OCI-LY7 (cell line): Measurements from ENCODE around the gene STAT5A. TPM values are rescaled to one million over a fixed set of nuclear protein-coding genes. Genes with fewer than 3 reads are reported as not detected.

Experiments used
- BruUV-seq: library from RNA; stranded (reverse); fragments of 400-500 nt; replicated peaks from 2 replicates; lab custom pipeline; 2021; lab: Mats Ljungman, UMichigan
- CTCF ChIA-PET: fragments of 300-600 bp; sonication (Branson Sonifier 250); formaldehyde crosslinking; loops from one replicate; lab custom pipeline; 2022; ENCODE audit warnings: antibody characterized with exemption; ENCODE audit not compliant: unreplicated experiment; lab: Charles Lee
- POLR2A ChIA-PET: fragments of 300-600 bp; sonication (Branson Sonifier 250); formaldehyde crosslinking; loops from one replicate; lab custom pipeline; 2022; ENCODE audit warnings: antibody characterized with exemption; lab: Charles Lee
- DNase-seq: peaks from one replicate; pipeline ENCODE4 v3.0.0-alpha.2; 2015; ENCODE audit warnings: low spot score
- H2AFZ ChIP-seq: fragments of 200-600 bp; sonication (generic), shearing (Covaris generic); 2 replicates; pipeline ENCODE4 v1.6.1; 2014; ENCODE audit warnings: mild to moderate bottlenecking, antibody characterized with exemption, low read length, moderate library complexity
- H3K27ac ChIP-seq: fragments of 200-600 bp; sonication (generic); 2 replicates; pipeline ENCODE4 v1.5.1; 2014; ENCODE audit warnings: mixed run types, low read depth, mild to moderate bottlenecking, moderate library complexity, low read length, inconsistent platforms; ENCODE audit not compliant: poor library complexity, severe bottlenecking
- H3K36me3 ChIP-seq: fragments of 200-600 bp; sonication (generic); 2 replicates; pipeline ENCODE4 v1.6.1; 2014; ENCODE audit warnings: mild to moderate bottlenecking, antibody characterized with exemption, low read length, moderate library complexity, mixed read lengths; ENCODE audit not compliant: insufficient read depth
- H3K4me1 ChIP-seq: fragments of 200-600 bp; sonication (generic); 2 replicates; pipeline ENCODE4 v1.5.1; 2014; ENCODE audit warnings: mild to moderate bottlenecking, low read length; ENCODE audit not compliant: insufficient read depth, poor library complexity, severe bottlenecking
- H3K4me2 ChIP-seq: fragments of 200-600 bp; sonication (generic); 2 replicates; pipeline ENCODE4 v1.6.1; 2014; ENCODE audit warnings: mild to moderate bottlenecking, low read length
- H3K4me3 ChIP-seq: fragments of 200-600 bp; sonication (generic); 2 replicates; pipeline ENCODE4 v1.5.1; 2014; ENCODE audit warnings: mild to moderate bottlenecking, low read depth, low read length; ENCODE audit not compliant: poor library complexity, severe bottlenecking
- H3K79me2 ChIP-seq: fragments of 200-600 bp; sonication (generic); 2 replicates; pipeline ENCODE4 v1.6.1; 2016; ENCODE audit warnings: low read depth, mild to moderate bottlenecking, low read length, moderate library complexity, mixed read lengths; ENCODE audit not compliant: insufficient read depth
- H3K9me2 ChIP-seq: fragments of 200-600 bp; sonication (generic); 2 replicates; pipeline ENCODE4 v1.6.1; 2016; ENCODE audit warnings: mild to moderate bottlenecking, low read length, mixed read lengths; ENCODE audit not compliant: insufficient read depth
- H3K9me3 ChIP-seq: fragments of 200-600 bp; sonication (generic); 2 replicates; pipeline ENCODE4 v1.6.1; 2014; ENCODE audit warnings: mild to moderate bottlenecking, mixed run types, low read length, mixed read lengths
- H4K20me1 ChIP-seq: fragments of 200-600 bp; sonication (generic); 2 replicates; pipeline ENCODE4 v1.6.1; 2014; ENCODE audit warnings: mild to moderate bottlenecking, antibody characterized with exemption, low read length, moderate library complexity, mixed read lengths; ENCODE audit not compliant: insufficient read depth
- EZH2phosphoT487 ChIP-seq: fragments of 200-600 bp; sonication (generic); IDR thresholded peaks from 2 replicates; pipeline ENCODE4 v1.6.1; 2018; ENCODE audit warnings: low read depth, borderline replicate concordance, mild to moderate bottlenecking, mixed run types, antibody characterized with exemption, low read length, moderate library complexity, mixed read lengths
- intact Hi-C: fragments of 100-400 bp; cut with micrococcal nuclease; formaldehyde crosslinking; loops from one replicate; pipeline ENCODE4 v1.10.0; 2022; ENCODE audit not compliant: unreplicated experiment
- total RNA-seq, 2 experiments: library from RNA; depleted of rRNA in 1 of 2; stranded (reverse); fragments of >200 nt in 1 of 2; shearing (Covaris generic) in 1 of 2; gene quantifications; 2 replicates each; pipeline ENCODE4 v1.2.3, GENCODE V29; 2014 to 2022
- TF ChIP-seq, protein P1 (sequence below): fragments of 200-600 bp; sonication (generic); conservative IDR thresholded peaks from 2 replicates; pipeline ENCODE4 v1.5.1; 2014; ENCODE audit warnings: mild to moderate bottlenecking, antibody characterized with exemption, low read length, moderate library complexity, mixed read lengths

The STAT5A gene
- total RNA-seq, 2 experiments from 2014 or later: 1.9 to 7.9 TPM

DNA sequence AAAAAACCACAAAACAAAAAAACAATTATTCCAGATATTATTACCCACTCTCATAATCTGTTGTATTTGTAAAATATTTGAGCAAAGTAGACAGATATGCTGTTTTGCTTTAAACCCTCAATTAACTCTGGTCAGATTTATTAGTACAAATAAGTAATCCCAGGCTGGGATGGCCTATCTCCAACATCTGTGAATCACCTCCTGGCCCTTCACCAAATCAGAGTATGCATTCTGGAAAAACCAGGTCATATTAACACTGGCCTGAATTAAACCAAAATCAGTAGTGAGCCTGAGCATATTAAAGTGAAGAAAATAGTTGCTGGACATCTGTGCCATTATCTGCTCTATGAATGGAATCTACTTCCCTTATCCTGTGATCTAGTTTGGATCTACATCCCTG lies 58.9 kb downstream of the STAT5A start:
- no peaks in the 10 kb centered on the region for H3K9me2 ChIP-seq
- no peak overlapping the region for H2AFZ ChIP-seq
- H3K4me3 ChIP-seq: no peak overlapping the region
- H4K20me1 ChIP-seq: no peaks in the 10 kb centered on the region
- BruUV-seq: no TSS peak
- no peaks in the 10 kb centered on the region for H3K79me2 ChIP-seq
- H3K27ac ChIP-seq: no peak overlapping the region
- TF ChIP-seq EZH2phosphoT487: no peak
- TF ChIP-seq, protein P1, sequence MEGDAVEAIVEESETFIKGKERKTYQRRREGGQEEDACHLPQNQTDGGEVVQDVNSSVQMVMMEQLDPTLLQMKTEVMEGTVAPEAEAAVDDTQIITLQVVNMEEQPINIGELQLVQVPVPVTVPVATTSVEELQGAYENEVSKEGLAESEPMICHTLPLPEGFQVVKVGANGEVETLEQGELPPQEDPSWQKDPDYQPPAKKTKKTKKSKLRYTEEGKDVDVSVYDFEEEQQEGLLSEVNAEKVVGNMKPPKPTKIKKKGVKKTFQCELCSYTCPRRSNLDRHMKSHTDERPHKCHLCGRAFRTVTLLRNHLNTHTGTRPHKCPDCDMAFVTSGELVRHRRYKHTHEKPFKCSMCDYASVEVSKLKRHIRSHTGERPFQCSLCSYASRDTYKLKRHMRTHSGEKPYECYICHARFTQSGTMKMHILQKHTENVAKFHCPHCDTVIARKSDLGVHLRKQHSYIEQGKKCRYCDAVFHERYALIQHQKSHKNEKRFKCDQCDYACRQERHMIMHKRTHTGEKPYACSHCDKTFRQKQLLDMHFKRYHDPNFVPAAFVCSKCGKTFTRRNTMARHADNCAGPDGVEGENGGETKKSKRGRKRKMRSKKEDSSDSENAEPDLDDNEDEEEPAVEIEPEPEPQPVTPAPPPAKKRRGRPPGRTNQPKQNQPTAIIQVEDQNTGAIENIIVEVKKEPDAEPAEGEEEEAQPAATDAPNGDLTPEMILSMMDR: no peak
- ChIA-PET CTCF (no interaction called here), POLR2A (no interaction called here)
- intact Hi-C loops: no loop called here
- peaks cover 13% of the 10 kb centered on the region for H3K36me3 ChIP-seq
- DNase-seq: no peak
- H3K4me1 ChIP-seq: no peaks in the 10 kb centered on the region
- H3K9me3 ChIP-seq: no peaks in the 10 kb centered on the region
- H3K4me2 ChIP-seq: no peak overlapping the region

DNA sequence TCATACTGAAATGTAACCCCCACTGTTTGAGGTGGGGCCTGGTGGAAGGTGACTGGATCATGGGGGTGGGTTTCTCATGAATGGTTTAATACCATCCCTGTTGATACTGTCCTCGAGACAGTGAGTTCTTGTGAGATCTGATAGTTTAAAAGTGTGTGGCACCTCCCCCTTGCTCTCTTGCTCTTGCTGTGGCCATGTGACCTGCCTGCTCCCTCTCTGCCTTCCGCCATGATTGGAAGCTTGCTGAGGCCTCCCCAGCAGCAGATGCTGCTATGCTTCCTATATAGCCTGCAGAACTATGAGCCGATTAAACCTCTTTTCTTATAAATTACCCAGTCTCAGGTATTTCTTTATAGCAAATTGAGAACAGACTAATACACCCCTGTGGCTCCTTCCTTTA lies 59.3 kb downstream of the STAT5A start:
- DNase-seq: no peak
- CTCF ChIA-PET: no interaction called here
- Histone ChIP-seq H2AFZ (no peak overlapping the region), H3K9me2 (no peaks in the 10 kb centered on the region), H3K9me3 (no peaks in the 10 kb centered on the region), H3K4me3 (no peak overlapping the region), H4K20me1 (no peaks in the 10 kb centered on the region), H3K79me2 (no peaks in the 10 kb centered on the region), H3K4me2 (no peak overlapping the region), H3K27ac (no peak overlapping the region), H3K36me3 (peaks cover 12% of the 10 kb centered on the region), H3K4me1 (no peaks in the 10 kb centered on the region)
- no TSS peak for BruUV-seq
- TF ChIP-seq, protein P1: no peak
- no peak for TF ChIP-seq EZH2phosphoT487
- intact Hi-C loops: no loop called here
- POLR2A ChIA-PET: interaction anchor here (0.5 to 0.7 kb wide), 3 partner anchors 11 to 250 kb away, joined by 3 to 4 read pairs (median 4); no protein-coding TSS in a partner anchor

DNA sequence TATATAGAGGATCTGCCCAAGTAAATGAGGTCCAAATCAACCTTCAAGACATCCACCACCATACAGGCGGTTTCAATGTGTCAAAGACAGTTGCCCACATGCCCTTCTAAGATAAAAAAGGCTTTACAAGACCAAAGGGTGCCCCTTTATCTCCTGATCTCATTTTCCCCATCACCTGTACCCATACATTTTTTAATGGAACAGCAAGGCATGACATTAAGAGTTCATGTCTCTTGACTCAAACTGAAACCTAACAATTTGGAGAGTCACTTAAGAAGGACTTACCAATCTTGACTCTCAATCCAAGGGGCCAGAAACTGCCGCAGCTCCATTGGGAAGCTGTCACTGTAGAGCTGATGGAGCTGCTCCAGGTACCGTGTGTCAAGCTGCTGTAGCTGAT lies 59.8 kb downstream of the STAT5A start:
- BruUV-seq: no TSS peak
- Histone ChIP-seq H4K20me1 (no peaks in the 10 kb centered on the region), H3K9me3 (no peaks in the 10 kb centered on the region), H3K4me1 (no peaks in the 10 kb centered on the region), H2AFZ (no peak overlapping the region), H3K79me2 (no peaks in the 10 kb centered on the region), H3K27ac (no peak overlapping the region), H3K9me2 (no peaks in the 10 kb centered on the region), H3K36me3 (peaks cover 11% of the 10 kb centered on the region), H3K4me3 (no peak overlapping the region), H3K4me2 (no peak overlapping the region)
- ChIA-PET POLR2A (interaction anchor here (0.5 to 0.7 kb wide), 4 partner anchors 10 to 249 kb away, joined by 3 to 4 read pairs (median 4); no protein-coding TSS in a partner anchor), CTCF (no interaction called here)
- TF ChIP-seq, protein P1: no peak
- TF ChIP-seq EZH2phosphoT487: no peak
- intact Hi-C loops: no loop called here
- no peak for DNase-seq
